ENCODE data around the gene RASA4.
"Not testable (repeated sequence)": the region's sequence is repeated elsewhere in the genome, so short reads cannot be mapped to it uniquely, and the experiment has no call there.

GRCh38 chr7:102532127-102532526 is 84.4 kb downstream of the RASA4 start:
- TF ChIP-seq CTCF (conservative IDR thresholded peaks at IDR 0.05); ZFX (IDR thresholded peaks at IDR 0.05): not testable (repeated sequence)

All from C4-2B (cell line).